Measurements from ENCODE around the gene BCL2A1. TPM values are rescaled to one million over a fixed set of nuclear protein-coding genes. Genes with fewer than 3 reads are reported as not detected.

BCL2A1 gene
- total and polyA plus RNA-seq, 10 donors: 34.4 to 180 (median 54.2) TPM

GRCh38 chr15:79988448-79989117 is 17.6 kb upstream of the BCL2A1 start:
- intact Hi-C loops (cut with DNase I; ENCODE audit: low total_unique reads): no loop called here
- Histone ChIP-seq H3K4me3 (no peak overlapping the region), H3K36me3 (no peaks in the 10 kb centered on the region), H3K27ac (peak overlapping the region in 2 of 8 donors; percentile 75 to 83), H3K4me1 (peaks cover 0 to 39% (median 6%) of the 10 kb centered on the region in 6 donors), H3K27me3 (replicated peaks in 1 of 7) (peaks cover 0 to 4% (median 0%) of the 10 kb centered on the region in 7 donors), H3K9me3 (no peaks in the 10 kb centered on the region)
- WGBS, 5 donors: 96 to 98% (median 96%) methylated on average over 3 of the region's 3 CpGs
- DNase-seq: no peak
- TF ChIP-seq POLR2A (IDR thresholded peaks at IDR 0.05) (no peak), POLR2AphosphoS5 (IDR thresholded peaks at IDR 0.05) (no peak), CTCF (IDR thresholded peaks at IDR 0.05 in 8 of 11, conservative IDR thresholded peaks at IDR 0.05 in 3 of 11) (no peak)

- 89 to 94% (median 92%) methylated on average over 3 of the region's 3 CpGs for WGBS, 5 donors
Observed at GRCh38 chr15:79987969-79988368, 17.0 kb upstream of the BCL2A1 start.

GRCh38 chr15:79987569-79987955 is 16.6 kb upstream of the BCL2A1 start:
- WGBS, 5 donors: 78 to 89% (median 84%) methylated on average over 7 of the region's 7 CpGs
- no peak for DNase-seq
- Histone ChIP-seq H3K36me3 (no peaks in the 10 kb centered on the region), H3K27ac (peak overlapping the region in 1 of 8 donors; percentile 52), H3K4me1 (peaks cover 0 to 37% (median 1%) of the 10 kb centered on the region in 6 donors), H3K4me3 (no peak overlapping the region), H3K27me3 (replicated peaks in 1 of 7) (peaks cover 0 to 4% (median 0%) of the 10 kb centered on the region in 7 donors), H3K9me3 (no peaks in the 10 kb centered on the region)
- no peak for TF ChIP-seq POLR2AphosphoS5 (IDR thresholded peaks at IDR 0.05)
- no peak for TF ChIP-seq CTCF (IDR thresholded peaks at IDR 0.05 in 8 of 11, conservative IDR thresholded peaks at IDR 0.05 in 3 of 11)
- TF ChIP-seq POLR2A (IDR thresholded peaks at IDR 0.05): no peak
- intact Hi-C loops (cut with DNase I; ENCODE audit: low total_unique reads): no loop called here

More at GRCh38 chr15:79987969-79988368, 17.0 kb upstream of the BCL2A1 start:
- H3K27ac ChIP-seq: no peak overlapping the region
- no peak for DNase-seq
- TF ChIP-seq CTCF (IDR thresholded peaks at IDR 0.05 in 8 of 11, conservative IDR thresholded peaks at IDR 0.05 in 3 of 11) (no peak), POLR2AphosphoS5 (IDR thresholded peaks at IDR 0.05) (no peak), POLR2A (IDR thresholded peaks at IDR 0.05) (no peak)
- H3K4me3 ChIP-seq: no peak overlapping the region
- peaks cover 0 to 4% (median 0%) of the 10 kb centered on the region in 7 donors for H3K27me3 ChIP-seq (replicated peaks in 1 of 7)
- no peaks in the 10 kb centered on the region for H3K9me3 ChIP-seq
- H3K36me3 ChIP-seq: no peaks in the 10 kb centered on the region
- H3K4me1 ChIP-seq: peaks cover 0 to 37% (median 0%) of the 10 kb centered on the region in 6 donors
- intact Hi-C loops (cut with DNase I; ENCODE audit: low total_unique reads): no loop called here

GRCh38 chr15:79981831-79982455 is 10.9 kb upstream of the BCL2A1 start:
- intact Hi-C loops (cut with DNase I; ENCODE audit: low total_unique reads): no loop called here
- WGBS, 5 donors: 36 to 56% (median 42%) methylated on average over 7 of the region's 7 CpGs
- H3K9me3 ChIP-seq: no peaks in the 10 kb centered on the region
- H3K27ac ChIP-seq: peak overlapping the region in 7 of 8 donors; percentile 29 to 91 (median 79)
- H3K36me3 ChIP-seq: no peaks in the 10 kb centered on the region
- no peak for TF ChIP-seq POLR2A (IDR thresholded peaks at IDR 0.05)
- no peak for TF ChIP-seq POLR2AphosphoS5 (IDR thresholded peaks at IDR 0.05)
- peaks cover 0 to 4% (median 0%) of the 10 kb centered on the region in 7 donors for H3K27me3 ChIP-seq (replicated peaks in 1 of 7)
- H3K4me3 ChIP-seq: peak overlapping the region in 1 of 8 donors; percentile 36
- peaks cover 9 to 60% (median 40%) of the 10 kb centered on the region in 6 donors for H3K4me1 ChIP-seq
- DNase-seq: peak; percentile 73
